GM18505 (cell line): ENCODE results near the gene LILRA5.
"Not testable (repeated sequence)": the region's sequence is repeated elsewhere in the genome, so short reads cannot be mapped to it uniquely, and the experiment has no call there.

Experiments
- ATAC-seq: cut with Tn5 transposase; IDR thresholded peaks from one replicate; pipeline ENCODE4 v1.9.1; 2021; ENCODE audit not compliant: unreplicated experiment
- POLR2A ChIP-seq: IDR thresholded peaks from 4 replicates; pipeline ENCODE4 v1.6.1; 2011; ENCODE audit warnings: borderline replicate concordance; ENCODE audit not compliant: insufficient read depth, insufficient read length; ENCODE audit errors: extremely low read depth

The LILRA5 gene

DNA sequence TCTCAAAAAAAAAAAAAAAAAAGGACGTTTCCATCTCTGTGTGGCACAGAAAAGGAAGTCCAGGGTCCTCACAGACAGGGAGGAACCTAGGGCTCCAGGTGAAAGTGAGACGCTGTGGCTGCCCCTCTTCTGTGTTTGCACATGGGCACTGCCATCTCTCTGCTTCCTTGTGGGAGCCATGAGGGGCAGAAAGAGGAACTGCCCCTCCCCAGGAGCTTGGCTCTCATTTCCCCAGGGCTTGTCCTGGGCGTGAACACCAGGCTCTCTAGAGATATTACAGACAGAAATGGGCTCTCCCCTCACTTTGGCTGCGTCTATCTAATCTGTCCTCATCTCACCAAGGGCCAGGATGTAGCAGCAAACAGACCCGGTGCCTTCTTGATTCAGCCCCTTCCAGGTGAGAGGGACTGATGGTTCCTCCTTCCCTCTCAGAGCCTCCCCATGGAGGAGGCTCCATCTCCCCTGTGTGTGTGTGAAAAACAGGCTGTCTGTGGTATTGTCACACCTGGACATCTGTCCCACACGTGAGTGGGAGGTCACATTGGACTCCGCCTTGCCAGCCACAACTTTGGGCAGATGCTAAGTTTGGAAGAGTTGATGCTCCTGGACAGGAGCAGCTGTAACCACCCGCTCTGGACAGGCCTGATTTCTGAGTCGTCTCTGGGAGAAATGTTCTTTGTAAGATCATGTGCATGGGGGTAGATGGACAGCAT is 26.8 kb upstream of the LILRA5 start:
- no peak for TF ChIP-seq POLR2A

DNA sequence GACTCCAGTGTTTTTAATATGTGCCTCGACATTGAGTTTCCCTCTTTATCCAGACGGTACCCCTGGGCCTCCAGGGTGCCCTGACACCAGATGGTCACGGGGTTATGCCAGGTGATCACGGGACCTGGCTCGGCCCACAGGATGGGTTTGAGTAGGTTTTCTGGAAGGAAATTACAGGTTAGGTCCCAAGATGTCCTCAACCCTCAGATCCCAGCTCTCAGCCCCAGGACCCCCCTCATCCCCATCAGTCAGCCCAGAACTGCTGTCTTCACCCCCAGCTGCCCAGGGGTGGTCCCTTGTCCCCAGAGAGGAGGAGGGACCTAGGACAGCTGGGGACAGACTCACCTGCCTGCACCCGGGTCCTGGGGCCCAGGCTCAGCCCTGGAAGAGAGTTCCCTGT is 25.6 kb upstream of the LILRA5 start:
- no peak for ATAC-seq

More for the DNA sequence above, 26.8 kb upstream of the LILRA5 start:
- no peak for ATAC-seq

DNA sequence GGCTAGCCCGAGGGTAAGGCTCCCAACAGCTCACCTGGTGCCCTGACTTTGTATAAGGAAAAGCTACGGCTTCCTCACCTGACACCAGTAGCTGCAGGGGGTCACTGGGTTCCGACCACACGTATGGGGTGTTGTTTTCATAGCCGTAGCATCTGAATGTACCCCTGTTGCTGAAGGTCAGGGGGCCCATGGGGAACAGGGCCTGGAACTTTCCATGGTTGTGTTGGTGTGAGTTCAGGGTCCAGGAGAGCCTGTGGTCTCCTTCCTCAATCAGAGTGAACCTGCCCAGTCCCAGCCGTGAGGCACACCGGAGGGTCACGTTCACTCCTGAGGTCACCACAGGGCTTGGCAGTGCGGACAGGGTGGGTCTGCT is 24.9 kb upstream of the LILRA5 start:
- ATAC-seq, result no peak
- no peak for TF ChIP-seq POLR2A

More for the DNA sequence above, 25.6 kb upstream of the LILRA5 start:
- no peak for TF ChIP-seq POLR2A

DNA sequence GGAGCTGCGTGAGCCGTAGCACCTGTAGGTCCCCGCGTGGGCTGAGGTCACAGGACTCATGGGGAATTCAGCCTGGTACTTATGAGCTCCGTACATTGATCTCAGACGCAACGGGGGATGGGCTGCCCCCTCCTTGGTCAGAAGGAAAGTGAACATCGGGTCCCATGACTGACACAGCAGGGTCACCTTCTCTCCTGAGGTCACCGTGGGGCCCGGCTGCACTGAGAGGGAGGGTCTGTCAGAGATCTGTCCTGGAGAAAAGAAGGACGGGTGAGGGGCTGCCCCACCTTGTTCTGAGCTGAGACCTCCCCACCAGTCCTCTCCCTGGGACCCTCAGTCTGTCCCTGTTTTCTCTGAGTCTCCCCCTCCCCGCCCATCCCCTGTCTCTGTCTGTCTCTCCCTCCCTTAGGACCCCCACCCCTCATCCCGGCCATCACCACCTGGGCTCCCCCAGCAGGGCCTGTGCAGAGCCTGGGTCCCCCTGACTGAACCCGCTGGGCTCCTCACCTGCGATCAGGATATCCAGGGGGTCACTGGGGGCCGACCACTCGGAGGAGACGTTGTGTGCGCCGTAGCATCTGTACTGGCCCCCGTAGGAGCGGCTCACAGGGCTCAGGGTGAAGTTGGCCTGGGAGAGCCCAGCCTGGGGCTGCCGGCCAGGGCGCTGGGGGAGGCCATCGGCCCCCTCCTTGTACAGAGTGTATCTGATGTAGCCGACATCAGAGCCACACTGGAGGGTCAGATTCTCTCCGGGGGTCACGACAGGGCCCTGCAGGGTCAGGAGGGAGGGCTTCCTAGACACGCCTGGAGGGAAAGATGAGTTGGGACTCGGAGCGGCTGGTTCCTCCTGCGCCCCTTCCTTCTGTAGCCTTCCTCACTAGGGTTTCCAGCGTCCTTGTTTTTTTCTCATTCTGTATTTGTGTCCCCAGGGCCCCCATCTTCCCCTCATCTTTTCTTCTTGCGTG is 24.2 kb upstream of the LILRA5 start:
- no peak for ATAC-seq
- no peak for TF ChIP-seq POLR2A

DNA sequence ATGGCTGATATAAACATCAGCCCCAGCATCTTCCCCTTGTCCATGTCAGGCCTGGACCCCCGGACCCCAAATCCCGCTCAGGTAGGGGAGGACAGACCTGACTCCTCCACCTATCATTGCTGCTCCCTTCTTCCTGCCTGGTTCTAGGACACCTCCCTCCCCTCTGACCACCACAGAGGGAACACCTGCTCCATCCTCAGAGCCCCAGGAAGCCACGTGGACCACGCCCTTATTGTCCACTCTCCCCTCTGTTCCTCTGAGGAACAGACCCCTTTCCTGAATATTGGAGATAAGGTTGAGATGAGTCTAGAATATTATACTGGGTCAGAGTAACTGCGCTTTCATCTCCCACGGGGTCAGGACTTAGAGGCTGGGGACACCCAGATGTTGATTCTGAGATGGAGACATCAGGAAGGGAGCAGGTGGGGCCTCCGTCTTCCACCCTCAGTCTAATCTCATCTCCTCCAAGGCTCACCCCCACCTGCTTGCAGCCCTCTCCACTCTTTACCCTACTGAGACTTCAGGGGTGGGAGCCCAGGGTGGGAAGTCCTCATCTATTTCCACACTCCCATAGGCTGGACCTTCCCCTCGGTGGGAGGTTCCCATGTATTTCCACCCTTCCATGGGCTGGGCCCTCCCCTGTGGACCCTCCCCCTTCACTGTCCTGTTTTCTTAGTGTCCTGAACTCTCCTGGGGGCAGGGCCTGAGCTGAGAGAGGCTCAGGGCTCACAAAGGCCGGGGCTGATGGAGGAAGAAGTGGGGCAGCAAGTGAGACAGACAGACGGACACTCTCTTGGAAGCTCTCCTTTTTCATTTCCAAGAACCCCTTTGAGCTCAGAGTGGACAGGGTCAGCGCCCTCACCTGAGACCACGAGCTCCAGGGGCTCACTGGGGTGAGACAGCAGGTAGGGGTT is 23.3 kb upstream of the LILRA5 start:
- TF ChIP-seq POLR2A, result no peak

DNA sequence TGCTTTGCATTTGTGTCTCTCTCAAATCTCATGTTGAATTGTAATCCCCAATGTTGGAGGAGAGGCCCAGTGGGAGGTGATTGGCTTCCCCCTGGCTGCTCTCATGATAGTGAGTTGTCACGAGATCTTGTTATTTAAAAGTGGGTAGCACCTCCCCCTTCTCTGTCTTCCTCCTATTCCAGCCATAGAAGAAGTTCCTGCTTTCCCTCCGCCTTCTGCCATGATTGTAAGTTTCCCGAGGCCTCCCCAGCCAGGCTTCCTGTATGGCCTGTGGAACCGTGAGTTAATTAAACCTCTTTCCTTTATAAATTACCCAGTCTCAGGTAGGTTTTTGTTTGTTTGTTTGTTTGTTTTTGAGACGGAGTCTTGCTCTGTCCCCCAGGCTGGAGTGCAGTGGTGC is 22.2 kb upstream of the LILRA5 start:
- ATAC-seq, result no peak
- no peak for TF ChIP-seq POLR2A

More for the DNA sequence above, 23.3 kb upstream of the LILRA5 start:
- ATAC-seq, result no peak

DNA sequence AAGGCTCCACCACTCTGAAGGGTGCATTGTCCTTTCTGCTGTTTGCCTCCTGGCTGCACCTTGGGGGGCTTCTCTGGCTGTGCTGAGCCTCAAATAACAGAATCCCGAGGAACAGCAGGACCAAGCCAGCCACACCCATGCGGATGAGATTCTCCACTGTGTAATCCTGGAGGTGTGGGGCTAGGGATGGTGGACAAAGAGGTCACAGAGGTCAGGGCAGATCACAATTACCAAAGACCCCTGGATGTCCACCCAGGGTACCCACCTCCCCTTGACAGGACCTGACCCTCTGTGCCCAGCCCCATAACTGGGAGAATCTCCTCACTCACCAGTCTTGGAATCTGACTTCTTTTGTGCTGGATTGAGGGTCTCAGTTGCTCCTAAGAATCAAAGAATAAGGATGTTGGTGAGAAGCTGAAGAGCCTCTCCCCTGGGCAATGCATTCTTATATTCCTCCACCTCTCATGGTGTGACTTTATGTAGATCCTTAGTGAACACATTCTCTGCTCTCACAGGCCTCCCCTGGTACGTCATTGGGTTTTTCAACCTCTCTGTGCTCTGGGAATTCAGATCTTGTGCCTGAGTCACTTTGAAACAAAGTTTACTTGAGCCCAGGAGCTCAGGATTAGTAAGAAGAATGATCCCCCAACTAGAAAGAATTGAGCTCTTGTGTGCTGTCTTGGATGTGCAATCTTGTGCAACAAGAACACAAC is 20.8 kb upstream of the LILRA5 start:
- no peak for TF ChIP-seq POLR2A
- no peak for ATAC-seq

DNA sequence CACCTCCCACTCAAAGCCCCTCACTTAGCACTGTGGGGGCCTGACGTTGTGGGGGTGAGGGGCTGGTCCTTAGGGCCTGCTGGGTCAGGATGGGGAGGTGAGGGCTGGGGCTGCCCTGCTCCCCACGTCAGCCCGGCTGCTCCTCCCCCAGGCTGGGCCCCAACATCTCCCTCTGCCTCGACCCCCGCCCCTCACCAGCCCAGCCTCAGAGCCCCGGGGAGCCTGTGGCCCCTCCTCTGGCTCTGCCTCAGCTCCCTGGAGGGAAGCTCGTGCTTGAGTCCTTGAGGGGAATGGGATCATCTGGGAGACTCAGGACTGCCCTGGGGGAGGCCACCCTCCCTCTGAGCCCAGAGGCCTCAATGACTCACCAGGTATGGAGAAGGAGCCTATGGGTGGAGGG is 19.2 kb upstream of the LILRA5 start:
- no peak for ATAC-seq
- no peak for TF ChIP-seq POLR2A

DNA sequence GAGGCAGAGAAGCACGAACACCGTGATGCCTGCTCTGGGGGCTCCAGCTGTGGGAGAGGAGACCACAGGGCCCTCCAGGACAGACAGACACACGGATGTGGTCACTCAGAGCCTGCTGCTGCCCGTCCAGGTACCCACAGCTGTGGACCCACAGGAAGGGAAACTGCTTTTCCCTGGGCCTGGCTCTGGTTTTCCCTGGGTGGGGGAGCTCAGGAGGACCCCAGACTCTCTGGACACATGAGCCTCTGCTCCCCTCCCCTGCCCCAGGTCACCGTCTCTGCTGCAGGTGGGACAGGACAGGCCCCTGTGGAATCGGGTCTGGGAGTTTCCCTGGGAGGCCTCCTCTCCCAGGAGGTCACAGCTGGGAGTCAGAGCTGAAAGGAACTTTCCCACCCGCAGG is 18.7 kb upstream of the LILRA5 start:
- ATAC-seq, result no peak
- TF ChIP-seq POLR2A, result no peak

DNA sequence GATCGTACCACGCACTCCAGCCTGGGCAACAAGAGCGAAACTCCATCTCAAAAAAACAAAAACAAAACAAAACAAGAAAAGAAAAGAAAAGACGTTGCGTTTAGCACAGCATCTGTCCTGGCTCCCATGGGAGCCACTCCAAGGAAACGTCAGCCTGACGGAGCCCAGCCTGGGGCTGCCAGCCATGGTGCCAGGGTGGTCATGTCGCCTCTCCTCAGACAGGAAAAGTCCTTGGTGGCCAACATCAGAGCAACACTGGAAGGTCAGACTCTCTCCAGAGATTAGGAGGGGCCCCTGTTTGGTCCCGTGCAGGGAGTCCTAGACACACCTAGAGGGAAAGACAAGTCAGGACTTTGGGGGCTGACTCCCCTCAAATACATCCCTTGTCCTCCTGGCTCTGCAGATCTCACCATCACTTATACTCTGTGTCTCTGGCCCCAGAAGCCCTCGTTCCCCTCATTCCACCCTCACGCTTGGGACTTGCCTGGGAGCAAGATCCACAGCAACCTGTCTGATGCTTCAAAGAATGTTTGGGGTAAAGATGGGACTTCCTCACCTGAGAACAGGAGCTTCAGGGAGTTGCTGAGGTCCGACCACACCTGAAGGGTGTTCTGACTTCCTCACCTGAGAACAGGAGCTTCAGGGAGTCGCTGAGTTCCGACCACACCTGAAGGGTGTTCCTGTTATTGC is 16.7 kb upstream of the LILRA5 start:
- ATAC-seq, result no peak
- TF ChIP-seq POLR2A, result no peak

DNA sequence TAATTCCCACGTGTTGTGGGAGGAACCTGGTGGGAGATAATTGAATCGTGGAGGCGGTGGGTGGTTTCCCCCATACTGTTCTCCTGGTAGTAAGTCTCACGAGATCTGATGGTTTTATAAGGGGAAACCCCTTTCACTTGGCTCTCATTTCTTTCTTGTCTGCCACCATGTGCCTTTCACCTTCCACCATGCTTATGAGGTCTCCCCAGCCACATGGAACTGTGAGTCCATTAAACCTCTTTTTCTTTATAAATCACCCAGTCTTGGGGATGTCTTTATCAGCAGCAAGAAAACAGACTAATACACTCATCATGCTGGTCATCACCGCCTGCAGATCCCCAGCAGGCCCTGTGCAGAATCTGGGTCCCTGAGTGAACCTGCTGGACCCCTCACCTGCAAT is 15.8 kb upstream of the LILRA5 start:
- ATAC-seq, result not testable (repeated sequence)

DNA sequence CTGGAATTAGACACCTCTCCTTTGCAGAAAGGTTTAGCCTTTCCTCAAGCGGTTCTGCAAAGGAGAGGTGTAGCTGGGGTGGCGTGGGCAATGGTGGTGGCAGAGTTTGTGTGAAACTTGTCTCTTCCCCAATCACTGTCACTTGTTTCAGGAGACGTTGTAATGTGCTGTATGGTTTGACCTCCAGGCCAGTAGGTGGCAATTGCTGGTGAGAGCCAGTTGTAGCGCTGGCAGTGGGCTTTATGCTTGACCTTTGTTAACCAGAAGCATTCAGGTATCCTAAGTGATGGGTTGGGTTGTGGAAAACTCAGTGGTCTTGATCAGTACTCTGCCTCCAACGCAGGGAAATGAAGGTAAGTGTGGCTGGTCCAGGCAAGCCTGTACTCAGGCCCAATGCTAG is 12.7 kb upstream of the LILRA5 start:
- TF ChIP-seq POLR2A, result no peak
- no peak for ATAC-seq
